ENCODE results near the gene SKIC2. TPM values are rescaled to one million over a fixed set of nuclear protein-coding genes. Genes with fewer than 3 reads are reported as not detected.

Gene SKIC2
- total and polyA plus RNA-seq, 2 of the 4 experiments (the other 2 are of a cell fraction): 30.6 to 46.0 TPM

DNA sequence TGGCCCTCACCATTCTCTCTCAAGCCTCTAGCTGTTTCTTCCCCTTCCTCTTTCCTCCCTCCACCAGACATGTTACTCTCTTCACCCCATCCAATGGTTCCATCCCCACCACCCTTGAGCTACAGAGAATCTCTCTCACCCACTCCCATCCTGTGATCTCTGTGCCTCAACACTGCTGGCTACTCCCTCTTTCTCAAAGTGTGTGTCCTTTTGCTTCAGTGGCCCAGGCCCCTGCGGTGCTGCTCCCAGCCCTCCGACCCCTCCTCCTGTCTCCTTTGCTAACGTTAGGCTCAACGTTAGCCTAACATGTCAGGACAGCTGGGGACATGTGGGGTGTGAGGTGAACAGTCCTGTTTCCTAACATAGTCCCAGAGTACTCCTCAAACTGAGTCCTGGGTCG lies 6.1 kb upstream of the SKIC2 start:
- no peak overlapping the region for H4K91ac ChIP-seq (ENCODE audit: insufficient read depth, low read depth, low read length)
- H3K4ac ChIP-seq (ENCODE audit: low read depth, low read length): no peak overlapping the region
- H3K9me3 ChIP-seq (ENCODE audit: control insufficient read depth, insufficient read depth, low read length): no peaks in the 10 kb centered on the region
- H3K4me2 ChIP-seq (ENCODE audit: low read depth, low read length): no peak overlapping the region
- H2BK20ac ChIP-seq (ENCODE audit: low read depth, low read length): no peak overlapping the region
- H2AK5ac ChIP-seq (ENCODE audit: low read depth, low read length): peak overlapping the region; percentile 20; the same call in 1 of the 2 replicates
- intact Hi-C loops (cut with micrococcal nuclease): loop anchor here (1.0 to 5.0 kb wide), 5 partner anchors 51 to 406 kb away; partner anchors contain the start of genes ATP6V1G2, EHMT2, NFKBIL1 and ZBTB12
- no peak overlapping the region for H4K8ac ChIP-seq (ENCODE audit: low read depth in 2 of 2, low read length in 2 of 2)
- H3K36me3 ChIP-seq (ENCODE audit: control insufficient read depth, insufficient read depth, low read length): peaks cover 44% of the 10 kb centered on the region
- peak overlapping the region; percentile 12; the same call in 1 of the 2 replicates for H3K27ac ChIP-seq (ENCODE audit: insufficient read depth, low read length)
- H4K5ac ChIP-seq (ENCODE audit: low read depth, low read length): no peak overlapping the region
- H3K27me3 ChIP-seq (ENCODE audit: control insufficient read depth, insufficient read depth, low read length): no peaks in the 10 kb centered on the region
- H2BK15ac ChIP-seq (ENCODE audit: low read depth, low read length): no peak overlapping the region
- TF ChIP-seq MAFK (IDR thresholded peaks at IDR 0.05; ENCODE audit: low read depth, low read length) (no peak), CEBPB (IDR thresholded peaks at IDR 0.05; ENCODE audit: low read depth, low read length) (no peak), POLR2A (IDR thresholded peaks at IDR 0.05; ENCODE audit: low read depth, low read length) (no peak), MAZ (IDR thresholded peaks at IDR 0.05; ENCODE audit: borderline replicate concordance, low read depth, low read length) (no peak), RAD21 (IDR thresholded peaks at IDR 0.05; ENCODE audit: low read length) (no peak)
- TF ChIP-seq, protein P1, sequence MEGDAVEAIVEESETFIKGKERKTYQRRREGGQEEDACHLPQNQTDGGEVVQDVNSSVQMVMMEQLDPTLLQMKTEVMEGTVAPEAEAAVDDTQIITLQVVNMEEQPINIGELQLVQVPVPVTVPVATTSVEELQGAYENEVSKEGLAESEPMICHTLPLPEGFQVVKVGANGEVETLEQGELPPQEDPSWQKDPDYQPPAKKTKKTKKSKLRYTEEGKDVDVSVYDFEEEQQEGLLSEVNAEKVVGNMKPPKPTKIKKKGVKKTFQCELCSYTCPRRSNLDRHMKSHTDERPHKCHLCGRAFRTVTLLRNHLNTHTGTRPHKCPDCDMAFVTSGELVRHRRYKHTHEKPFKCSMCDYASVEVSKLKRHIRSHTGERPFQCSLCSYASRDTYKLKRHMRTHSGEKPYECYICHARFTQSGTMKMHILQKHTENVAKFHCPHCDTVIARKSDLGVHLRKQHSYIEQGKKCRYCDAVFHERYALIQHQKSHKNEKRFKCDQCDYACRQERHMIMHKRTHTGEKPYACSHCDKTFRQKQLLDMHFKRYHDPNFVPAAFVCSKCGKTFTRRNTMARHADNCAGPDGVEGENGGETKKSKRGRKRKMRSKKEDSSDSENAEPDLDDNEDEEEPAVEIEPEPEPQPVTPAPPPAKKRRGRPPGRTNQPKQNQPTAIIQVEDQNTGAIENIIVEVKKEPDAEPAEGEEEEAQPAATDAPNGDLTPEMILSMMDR (conservative IDR thresholded peaks at IDR 0.05; ENCODE audit: low read depth, low read length): no peak
- TF ChIP-seq, protein P2, sequence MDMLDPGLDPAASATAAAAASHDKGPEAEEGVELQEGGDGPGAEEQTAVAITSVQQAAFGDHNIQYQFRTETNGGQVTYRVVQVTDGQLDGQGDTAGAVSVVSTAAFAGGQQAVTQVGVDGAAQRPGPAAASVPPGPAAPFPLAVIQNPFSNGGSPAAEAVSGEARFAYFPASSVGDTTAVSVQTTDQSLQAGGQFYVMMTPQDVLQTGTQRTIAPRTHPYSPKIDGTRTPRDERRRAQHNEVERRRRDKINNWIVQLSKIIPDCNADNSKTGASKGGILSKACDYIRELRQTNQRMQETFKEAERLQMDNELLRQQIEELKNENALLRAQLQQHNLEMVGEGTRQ (IDR thresholded peaks at IDR 0.05; ENCODE audit: low read depth, low read length): no peak
- ChIA-PET CTCF (interaction anchor here (0.7 to 2.4 kb wide), 7 partner anchors 13 to 272 kb away, joined by 3 to 10 read pairs (median 4); no protein-coding TSS in a partner anchor), POLR2A (ENCODE audit: unreplicated experiment) (interaction anchor here (1.0 to 1.3 kb wide), 2 partner anchors 19 to 55 kb away, joined by 3 read pairs; partner anchors contain the start of genes DXO and EHMT2)
- no peak for DNase-seq
- H4K20me1 ChIP-seq (ENCODE audit: insufficient read depth, low read length): 0 out of 2 replicates have a peak, but pooled peaks cover 5% of the 10 kb centered on the region
- peak overlapping the region; percentile 44 for H2AK9ac ChIP-seq (replicated peaks; ENCODE audit: low read depth, low read length, poor library complexity)
- H3K4me1 ChIP-seq (ENCODE audit: control insufficient read depth, insufficient read depth, low read length): peaks cover 6% of the 10 kb centered on the region
- no CpG with 5 or more reads among the region's 5 CpGs for WGBS, 2 experiments (ENCODE audit: extremely low coverage in 2 of 2, insufficient read length in 1 of 2)
- no TSS peak for BruUV-seq (replicated peaks)
- H3K18ac ChIP-seq (ENCODE audit: low read depth, low read length): no peak overlapping the region
- no peak overlapping the region for H3K23ac ChIP-seq (ENCODE audit: low read depth, low read length)
- H2AFZ ChIP-seq (replicated peaks; ENCODE audit: low read length, poor library complexity): no peak overlapping the region
- no peak overlapping the region for H3K56ac ChIP-seq (ENCODE audit: extremely low read depth, insufficient read depth, low read length)
- no peak overlapping the region for H2BK120ac ChIP-seq (ENCODE audit: low read depth, low read length)
- dilution Hi-C loops (cut with HindIII; ENCODE audit: low sequenced_read_pairs, unreplicated experiment): no loop called here
- H3K14ac ChIP-seq (replicated peaks; ENCODE audit: low read depth, low read length): no peak overlapping the region
- no peak overlapping the region for H2BK5ac ChIP-seq (ENCODE audit: low read depth, low read length, poor library complexity, severe bottlenecking)
- H3K9me1 ChIP-seq (ENCODE audit: insufficient read depth, low read length): peaks cover 9% of the 10 kb centered on the region; the same call in 1 of the 2 replicates
- no peak for ATAC-seq (ENCODE audit: low read depth)
- no peak overlapping the region for H3K4me3 ChIP-seq (ENCODE audit: insufficient read depth, low read depth, low read length)
- in situ Hi-C loops (cut with MboI; ENCODE audit: low sequenced_read_pairs): no loop called here
- peaks cover 12 to 13% of the 10 kb centered on the region in 2 experiments for H3K79me1 ChIP-seq (ENCODE audit: low read depth in 1 of 2, low read length in 2 of 2)
- H3K9ac ChIP-seq (ENCODE audit: low read depth, low read length): no peak overlapping the region
